Left lung (tissue), 10 donors: ENCODE results near the gene XIRP2. TPM values are rescaled to one million over a fixed set of nuclear protein-coding genes. Genes with fewer than 3 reads are reported as not detected.
"Not testable (repeated sequence)": the region's sequence is repeated elsewhere in the genome, so short reads cannot be mapped to it uniquely, and the experiment has no call there.

Experiments
- ATAC-seq: fragments of 200-7000 bp; cut with Tn5 transposase; one replicate; pipeline ENCODE4 v1.9.1; 2020; ENCODE audit warnings: moderate library complexity
- DNase-seq, 4 donors: peaks; one replicate each; pipeline ENCODE4 v3.0.0-alpha.2; 2013 to 2020
- H3K27ac ChIP-seq, 2 donors: fragments of 200-600 bp; sonication (generic) in 1 of 2; one replicate each; pipeline versions ENCODE4 v1.5.0 to v1.8.0; 2020 to 2021
- H3K27me3 ChIP-seq, 2 donors: fragments of 200-600 bp; sonication (generic) in 1 of 2; one replicate each; pipeline versions ENCODE4 v1.5.0 to v1.8.0; 2020 to 2021
- H3K36me3 ChIP-seq, 2 donors: fragments of 200-600 bp; sonication (generic) in 1 of 2; one replicate each; pipeline versions ENCODE4 v1.5.0 to v1.8.0; 2020 to 2021
- H3K4me1 ChIP-seq, 2 donors: fragments of 200-600 bp; one replicate each; pipeline ENCODE4 v1.8.0; 2021
- H3K4me3 ChIP-seq, 2 donors: fragments of 200-600 bp; sonication (generic) in 1 of 2; one replicate each; pipeline versions ENCODE4 v1.5.0 to v1.8.0; 2020 to 2021; ENCODE audit warnings: mild to moderate bottlenecking in 1 of 2
- H3K9me3 ChIP-seq, 2 donors: fragments of 200-600 bp; sonication (generic) in 1 of 2; one replicate each; pipeline versions ENCODE4 v1.5.0 to v1.8.0; 2020 to 2021
- intact Hi-C, 2 donors: fragments of 100-400 bp; cut with DNase I; formaldehyde crosslinking; loops; one replicate each; pipeline versions ENCODE4 v1.11.2 to v1.14.2; 2022
- polyA plus RNA-seq, 6 donors: library from polyadenylated mRNA; unstranded; fragments of 120-200 nt; gene quantifications; one replicate each; pipeline ENCODE4 v1.2.1, GENCODE V29; 2013; ENCODE audit not compliant: insufficient read length in 6 of 6
- total RNA-seq, 2 donors: library from RNA; stranded (reverse); fragmentation: NEBNext Ultra II Directional; extraction: Animal tissue kit (Norgen Biotek cat#: 25700); gene quantifications; one replicate each; pipeline ENCODE4 v1.2.1, GENCODE V29; 2021
- TF ChIP-seq, protein P1 (sequence below), 2 donors: fragments of 200-600 bp; sonication (generic) in 1 of 2; IDR thresholded peaks; one replicate each; pipeline versions ENCODE4 v1.5.0 to v1.8.0; 2021; ENCODE audit warnings: antibody characterized with exemption in 2 of 2
- donor health status: DM: no; HTN: yes; CAD: no.
- donor health status: DM: no; HTN: no; CAD: no.

Gene XIRP2
- total and polyA plus RNA-seq, 8 donors, result 0.08 to 0.37 (median 0.27) TPM

DNA sequence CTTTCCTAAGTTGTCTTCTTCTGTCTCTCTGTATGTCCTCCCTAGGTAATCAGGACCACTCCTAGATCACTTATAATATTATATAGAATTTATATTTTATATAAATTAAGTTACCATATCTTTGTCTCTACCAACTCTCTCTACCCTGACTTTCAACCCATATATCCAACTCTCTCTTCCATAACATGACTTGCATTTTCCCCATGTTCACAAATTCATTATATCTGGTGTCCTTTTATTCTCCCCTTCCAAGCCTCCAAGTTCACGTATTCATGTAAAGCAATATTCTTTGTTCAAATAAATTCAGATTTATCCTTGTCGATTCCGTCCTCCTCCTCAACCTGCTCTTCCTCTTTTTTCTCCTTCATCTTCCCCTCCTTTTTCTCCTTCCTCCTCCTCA lies 127.5 kb downstream of the XIRP2 start:
- no peak overlapping the region for H3K4me3 ChIP-seq

DNA sequence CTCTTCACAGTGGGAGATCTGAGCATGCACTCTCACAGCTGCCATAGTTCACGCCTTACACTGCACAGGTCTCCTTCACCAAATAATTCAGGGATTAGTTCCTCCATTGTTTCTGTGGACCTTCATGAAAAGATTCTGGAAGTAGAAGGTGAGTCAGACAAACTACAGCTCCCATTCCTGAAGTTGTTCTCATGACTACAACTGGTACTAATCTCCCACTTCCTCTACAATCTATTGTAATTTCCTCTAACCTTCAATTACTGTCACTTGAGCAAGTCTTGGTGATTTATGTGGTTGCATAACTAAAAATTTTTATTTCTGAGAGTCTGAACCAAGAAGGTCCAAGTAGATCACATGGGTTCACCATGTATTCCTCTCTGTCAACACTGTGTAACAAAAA lies 128.7 kb downstream of the XIRP2 start:
- no peaks in the 10 kb centered on the region for H3K27me3 ChIP-seq
- intact Hi-C loops, result no loop called here
- H3K4me3 ChIP-seq, result no peak overlapping the region
- no peaks in the 10 kb centered on the region for H3K4me1 ChIP-seq
- no peak overlapping the region for H3K27ac ChIP-seq
- ATAC-seq (no peak), DNase-seq (no peak)
- TF ChIP-seq, protein P1, sequence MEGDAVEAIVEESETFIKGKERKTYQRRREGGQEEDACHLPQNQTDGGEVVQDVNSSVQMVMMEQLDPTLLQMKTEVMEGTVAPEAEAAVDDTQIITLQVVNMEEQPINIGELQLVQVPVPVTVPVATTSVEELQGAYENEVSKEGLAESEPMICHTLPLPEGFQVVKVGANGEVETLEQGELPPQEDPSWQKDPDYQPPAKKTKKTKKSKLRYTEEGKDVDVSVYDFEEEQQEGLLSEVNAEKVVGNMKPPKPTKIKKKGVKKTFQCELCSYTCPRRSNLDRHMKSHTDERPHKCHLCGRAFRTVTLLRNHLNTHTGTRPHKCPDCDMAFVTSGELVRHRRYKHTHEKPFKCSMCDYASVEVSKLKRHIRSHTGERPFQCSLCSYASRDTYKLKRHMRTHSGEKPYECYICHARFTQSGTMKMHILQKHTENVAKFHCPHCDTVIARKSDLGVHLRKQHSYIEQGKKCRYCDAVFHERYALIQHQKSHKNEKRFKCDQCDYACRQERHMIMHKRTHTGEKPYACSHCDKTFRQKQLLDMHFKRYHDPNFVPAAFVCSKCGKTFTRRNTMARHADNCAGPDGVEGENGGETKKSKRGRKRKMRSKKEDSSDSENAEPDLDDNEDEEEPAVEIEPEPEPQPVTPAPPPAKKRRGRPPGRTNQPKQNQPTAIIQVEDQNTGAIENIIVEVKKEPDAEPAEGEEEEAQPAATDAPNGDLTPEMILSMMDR (IDR thresholded peaks at IDR 0.05), result no peak
- H3K9me3 ChIP-seq, result no peaks in the 10 kb centered on the region
- H3K36me3 ChIP-seq, result no peaks in the 10 kb centered on the region

More for the DNA sequence above, 127.5 kb downstream of the XIRP2 start:
- intact Hi-C loops, result no loop called here
- DNase-seq (no peak), ATAC-seq (no peak)
- Histone ChIP-seq H3K9me3 (no peaks in the 10 kb centered on the region), H3K36me3 (no peaks in the 10 kb centered on the region), H3K4me1 (no peaks in the 10 kb centered on the region), H3K27me3 (no peaks in the 10 kb centered on the region), H3K27ac (no peak overlapping the region)
- TF ChIP-seq, protein P1 (IDR thresholded peaks at IDR 0.05), result no peak

DNA sequence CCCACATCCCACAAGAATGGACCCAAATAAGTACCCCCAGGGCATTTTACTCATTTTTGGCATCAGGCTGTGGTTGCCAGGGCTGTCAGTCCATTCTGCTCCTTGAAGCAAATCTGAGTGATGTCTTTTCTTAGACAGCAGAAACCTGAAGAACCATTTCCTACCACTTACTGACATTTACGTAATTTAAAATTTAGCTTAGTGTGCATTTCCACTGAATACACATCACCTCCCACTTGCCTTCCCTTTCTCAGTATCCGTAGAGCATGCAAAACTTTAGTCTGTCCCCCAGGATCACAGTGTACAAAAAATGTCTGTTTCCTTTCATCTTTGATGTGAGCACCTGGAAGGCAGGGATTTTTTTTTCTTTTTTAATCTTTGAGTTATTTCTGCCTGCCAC lies 130.3 kb downstream of the XIRP2 start:
- Histone ChIP-seq H3K4me1 (no peaks in the 10 kb centered on the region), H3K36me3 (no peaks in the 10 kb centered on the region), H3K9me3 (no peaks in the 10 kb centered on the region), H3K27ac (no peak overlapping the region), H3K27me3 (no peaks in the 10 kb centered on the region), H3K4me3 (no peak overlapping the region)
- DNase-seq (no peak), ATAC-seq (no peak)
- intact Hi-C loops, result no loop called here
- TF ChIP-seq, protein P1 (IDR thresholded peaks at IDR 0.05), result no peak

DNA sequence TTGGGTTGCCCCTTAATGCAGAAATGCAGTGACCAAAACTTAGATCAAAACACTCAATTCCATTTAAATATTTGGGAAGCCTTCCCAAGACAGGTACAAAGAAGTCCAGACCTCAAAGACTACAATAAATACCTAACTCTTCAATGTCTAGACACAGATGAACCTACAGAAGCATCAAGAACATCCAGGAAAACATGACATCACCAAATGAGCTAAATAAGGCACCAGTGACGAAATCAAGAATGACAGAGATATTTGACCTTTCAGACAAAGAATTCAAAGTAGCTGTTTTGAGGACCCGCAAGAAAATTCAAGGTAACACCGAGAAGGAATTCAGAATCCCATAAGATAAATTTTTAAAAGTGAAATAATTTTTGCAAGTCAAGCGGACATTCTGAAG lies 140.2 kb downstream of the XIRP2 start:
- H3K27me3 ChIP-seq, result no peaks in the 10 kb centered on the region
- intact Hi-C loops, result no loop called here
- TF ChIP-seq, protein P1 (IDR thresholded peaks at IDR 0.05), result no peak

DNA sequence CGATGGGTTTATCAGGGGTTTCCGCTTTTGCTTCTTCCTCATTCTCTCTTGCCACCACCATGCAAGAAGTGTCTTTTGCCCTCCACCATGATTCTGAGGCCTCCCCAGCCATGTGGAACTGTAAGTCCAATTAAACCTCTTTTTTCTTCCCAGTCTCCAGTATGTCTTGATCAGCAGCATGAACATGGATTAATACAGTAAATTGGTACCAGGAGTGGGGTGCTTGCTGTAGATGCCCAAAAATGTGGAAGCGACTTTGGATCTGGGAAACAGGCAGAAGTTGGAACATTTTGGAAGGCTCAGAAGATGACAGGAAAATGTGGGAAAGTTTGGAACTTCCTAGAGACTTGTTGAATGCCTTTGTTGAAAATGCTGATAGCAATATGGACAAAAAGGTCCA lies 146.7 kb downstream of the XIRP2 start:
- H3K27me3 ChIP-seq, H3K4me3 ChIP-seq, ATAC-seq, H3K4me1 ChIP-seq, H3K36me3 ChIP-seq, intact Hi-C loops, DNase-seq, H3K27ac ChIP-seq: not testable (repeated sequence)
- H3K9me3 ChIP-seq, result peaks cover 0 to 58% of the 10 kb centered on the region in 2 donors

More for the DNA sequence above, 140.2 kb downstream of the XIRP2 start:
- Histone ChIP-seq H3K36me3 (no peaks in the 10 kb centered on the region), H3K9me3 (peaks cover 0 to 40% of the 10 kb centered on the region in 2 donors), H3K4me1 (no peaks in the 10 kb centered on the region), H3K4me3 (no peak overlapping the region), H3K27ac (no peak overlapping the region)
- no peak for ATAC-seq
- no peak for DNase-seq

DNA sequence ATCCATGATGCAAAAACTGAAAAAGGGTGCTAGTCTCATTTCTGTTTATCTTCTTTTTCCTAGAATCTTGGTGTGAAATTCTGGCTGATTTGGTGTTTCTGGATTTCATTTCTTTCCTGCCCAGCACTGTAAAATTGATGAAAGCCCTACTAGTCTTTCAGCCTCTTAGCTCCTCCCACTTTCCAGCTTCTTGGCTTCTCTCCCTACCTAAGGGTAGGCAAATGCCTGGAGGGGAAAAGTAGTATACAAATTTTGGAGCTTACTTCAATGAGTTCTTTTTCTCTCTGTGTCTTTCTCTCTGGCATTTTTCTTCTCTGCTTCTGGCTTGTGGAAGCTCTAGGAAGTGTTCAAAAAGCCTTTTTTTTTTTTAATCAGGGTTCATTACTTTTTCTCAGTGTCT lies 160.5 kb downstream of the XIRP2 start:
- Histone ChIP-seq H3K27me3 (no peaks in the 10 kb centered on the region), H3K4me1 (no peaks in the 10 kb centered on the region), H3K36me3 (no peaks in the 10 kb centered on the region), H3K27ac (no peak overlapping the region), H3K9me3 (no peaks in the 10 kb centered on the region), H3K4me3 (no peak overlapping the region)
- TF ChIP-seq, protein P1 (IDR thresholded peaks at IDR 0.05), result no peak
- no peak for DNase-seq
- intact Hi-C loops, result no loop called here
- ATAC-seq, result no peak
